ENCODE data around the gene E2F8.

DNA sequence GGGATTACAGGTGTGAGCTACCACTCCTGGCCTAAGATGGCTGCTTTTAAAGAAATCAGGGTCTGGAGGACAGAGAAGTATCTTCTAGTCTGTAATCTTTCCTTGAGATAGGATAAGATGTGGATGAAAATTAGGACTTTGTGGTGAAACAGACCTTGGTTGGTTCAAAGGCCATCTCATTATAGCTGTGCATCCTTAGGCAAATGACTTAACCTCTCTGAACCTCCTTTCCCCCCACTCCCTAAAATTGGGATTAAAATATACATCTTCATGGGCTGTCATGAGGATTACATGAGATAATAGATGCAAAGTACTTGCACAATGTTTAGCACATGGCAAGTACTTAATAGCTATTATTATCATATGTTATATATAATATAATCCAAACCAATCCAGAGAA, 10.8 kb upstream of the E2F8 start:
- TF ChIP-seq, protein P1, sequence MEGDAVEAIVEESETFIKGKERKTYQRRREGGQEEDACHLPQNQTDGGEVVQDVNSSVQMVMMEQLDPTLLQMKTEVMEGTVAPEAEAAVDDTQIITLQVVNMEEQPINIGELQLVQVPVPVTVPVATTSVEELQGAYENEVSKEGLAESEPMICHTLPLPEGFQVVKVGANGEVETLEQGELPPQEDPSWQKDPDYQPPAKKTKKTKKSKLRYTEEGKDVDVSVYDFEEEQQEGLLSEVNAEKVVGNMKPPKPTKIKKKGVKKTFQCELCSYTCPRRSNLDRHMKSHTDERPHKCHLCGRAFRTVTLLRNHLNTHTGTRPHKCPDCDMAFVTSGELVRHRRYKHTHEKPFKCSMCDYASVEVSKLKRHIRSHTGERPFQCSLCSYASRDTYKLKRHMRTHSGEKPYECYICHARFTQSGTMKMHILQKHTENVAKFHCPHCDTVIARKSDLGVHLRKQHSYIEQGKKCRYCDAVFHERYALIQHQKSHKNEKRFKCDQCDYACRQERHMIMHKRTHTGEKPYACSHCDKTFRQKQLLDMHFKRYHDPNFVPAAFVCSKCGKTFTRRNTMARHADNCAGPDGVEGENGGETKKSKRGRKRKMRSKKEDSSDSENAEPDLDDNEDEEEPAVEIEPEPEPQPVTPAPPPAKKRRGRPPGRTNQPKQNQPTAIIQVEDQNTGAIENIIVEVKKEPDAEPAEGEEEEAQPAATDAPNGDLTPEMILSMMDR (conservative IDR thresholded peaks at IDR 0.05 in 1 of 2, IDR thresholded peaks at IDR 0.05 in 1 of 2; ENCODE audit: low read depth in 1 of 2, low read length in 2 of 2) = no peak
- TF ChIP-seq EZH2 (IDR thresholded peaks at IDR 0.05; ENCODE audit: low read length, missing control alignments) = no peak

Data from fibroblast of lung (primary cell).